ENCODE results near the gene MORC1.

Gene MORC1, protein sequence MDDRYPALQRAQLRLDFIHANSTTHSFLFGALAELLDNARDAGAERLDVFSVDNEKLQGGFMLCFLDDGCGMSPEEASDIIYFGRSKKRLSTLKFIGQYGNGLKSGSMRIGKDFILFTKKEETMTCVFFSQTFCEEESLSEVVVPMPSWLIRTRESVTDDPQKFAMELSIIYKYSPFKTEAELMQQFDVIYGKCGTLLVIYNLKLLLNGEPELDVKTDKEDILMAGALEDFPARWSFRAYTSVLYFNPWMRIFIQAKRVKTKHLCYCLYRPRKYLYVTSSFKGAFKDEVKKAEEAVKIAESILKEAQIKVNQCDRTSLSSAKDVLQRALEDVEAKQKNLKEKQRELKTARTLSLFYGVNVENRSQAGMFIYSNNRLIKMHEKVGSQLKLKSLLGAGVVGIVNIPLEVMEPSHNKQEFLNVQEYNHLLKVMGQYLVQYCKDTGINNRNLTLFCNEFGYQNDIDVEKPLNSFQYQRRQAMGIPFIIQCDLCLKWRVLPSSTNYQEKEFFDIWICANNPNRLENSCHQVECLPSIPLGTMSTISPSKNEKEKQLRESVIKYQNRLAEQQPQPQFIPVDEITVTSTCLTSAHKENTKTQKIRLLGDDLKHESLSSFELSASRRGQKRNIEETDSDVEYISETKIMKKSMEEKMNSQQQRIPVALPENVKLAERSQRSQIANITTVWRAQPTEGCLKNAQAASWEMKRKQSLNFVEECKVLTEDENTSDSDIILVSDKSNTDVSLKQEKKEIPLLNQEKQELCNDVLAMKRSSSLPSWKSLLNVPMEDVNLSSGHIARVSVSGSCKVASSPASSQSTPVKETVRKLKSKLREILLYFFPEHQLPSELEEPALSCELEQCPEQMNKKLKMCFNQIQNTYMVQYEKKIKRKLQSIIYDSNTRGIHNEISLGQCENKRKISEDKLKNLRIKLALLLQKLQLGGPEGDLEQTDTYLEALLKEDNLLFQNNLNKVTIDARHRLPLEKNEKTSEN

DNA sequence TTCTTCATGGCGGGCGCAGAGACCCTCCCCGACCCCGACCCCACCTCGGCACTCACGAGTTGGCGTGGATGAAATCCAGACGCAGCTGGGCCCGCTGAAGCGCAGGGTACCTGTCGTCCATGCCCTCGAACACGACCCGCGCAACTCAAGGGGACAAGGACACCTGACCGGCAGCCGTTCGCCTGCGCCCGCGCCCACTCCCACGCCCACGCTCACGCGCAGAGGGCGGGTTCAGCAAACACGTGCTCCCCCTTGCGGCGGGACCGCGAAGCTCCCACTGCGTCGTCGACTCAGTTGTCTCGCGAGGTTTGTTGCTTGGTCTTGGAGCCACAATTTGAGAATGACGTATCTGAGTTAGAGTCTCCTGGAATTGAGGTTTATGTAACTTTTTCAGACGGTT is at the start of gene MORC1:
Gene MORC1, minus strand, starts transcription at position 196 of the 400 bp plus-strand sequence. Its CDS starts 75 bp downstream, at position 121.
- Histone ChIP-seq H3K27ac (no peak within 1 kb of the TSS), H3K4me3 (ENCODE audit: low read depth, low read length) (no peak within 1 kb of the TSS), H3K9me3 (ENCODE audit: severe bottlenecking) (peaks cover 2% of the 10 kb centered on the region), H3K36me3 (no peaks in the 10 kb centered on the region), H3K27me3 (ENCODE audit: insufficient read depth, low read depth, severe bottlenecking) (no peaks in the 10 kb centered on the region)
- TF ChIP-seq, protein P1, sequence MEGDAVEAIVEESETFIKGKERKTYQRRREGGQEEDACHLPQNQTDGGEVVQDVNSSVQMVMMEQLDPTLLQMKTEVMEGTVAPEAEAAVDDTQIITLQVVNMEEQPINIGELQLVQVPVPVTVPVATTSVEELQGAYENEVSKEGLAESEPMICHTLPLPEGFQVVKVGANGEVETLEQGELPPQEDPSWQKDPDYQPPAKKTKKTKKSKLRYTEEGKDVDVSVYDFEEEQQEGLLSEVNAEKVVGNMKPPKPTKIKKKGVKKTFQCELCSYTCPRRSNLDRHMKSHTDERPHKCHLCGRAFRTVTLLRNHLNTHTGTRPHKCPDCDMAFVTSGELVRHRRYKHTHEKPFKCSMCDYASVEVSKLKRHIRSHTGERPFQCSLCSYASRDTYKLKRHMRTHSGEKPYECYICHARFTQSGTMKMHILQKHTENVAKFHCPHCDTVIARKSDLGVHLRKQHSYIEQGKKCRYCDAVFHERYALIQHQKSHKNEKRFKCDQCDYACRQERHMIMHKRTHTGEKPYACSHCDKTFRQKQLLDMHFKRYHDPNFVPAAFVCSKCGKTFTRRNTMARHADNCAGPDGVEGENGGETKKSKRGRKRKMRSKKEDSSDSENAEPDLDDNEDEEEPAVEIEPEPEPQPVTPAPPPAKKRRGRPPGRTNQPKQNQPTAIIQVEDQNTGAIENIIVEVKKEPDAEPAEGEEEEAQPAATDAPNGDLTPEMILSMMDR (IDR thresholded peaks at IDR 0.05; ENCODE audit: low read depth, low read length): no peak
- DNase-seq: no peak

DNA sequence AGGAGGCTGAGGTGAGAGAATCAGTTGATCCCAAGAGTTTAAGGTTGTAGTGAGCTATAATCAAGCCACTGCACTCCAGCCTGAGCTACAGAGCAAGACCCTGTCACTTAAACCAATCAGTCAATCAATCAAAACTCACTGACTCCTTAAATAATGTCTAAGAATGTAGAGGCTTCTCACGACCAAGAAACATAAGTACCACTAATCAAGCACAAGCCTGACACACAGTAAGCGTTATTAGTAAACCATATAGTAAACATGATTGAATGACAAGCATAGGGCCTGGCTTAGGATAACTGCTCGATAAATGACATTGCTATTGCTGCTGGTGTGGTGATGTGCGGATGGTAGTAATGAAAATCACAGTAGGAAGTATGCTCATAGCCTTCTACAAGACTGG is 48.0 kb upstream of the MORC1 start:
- Histone ChIP-seq H3K27me3 (ENCODE audit: insufficient read depth, low read depth, severe bottlenecking) (no peaks in the 10 kb centered on the region), H3K9me3 (ENCODE audit: severe bottlenecking) (no peaks in the 10 kb centered on the region), H3K27ac (no peak overlapping the region), H3K4me3 (ENCODE audit: low read depth, low read length) (no peak overlapping the region), H3K36me3 (no peaks in the 10 kb centered on the region)
- DNase-seq: no peak
- TF ChIP-seq, protein P1 (IDR thresholded peaks at IDR 0.05; ENCODE audit: low read depth, low read length): no peak

DNA sequence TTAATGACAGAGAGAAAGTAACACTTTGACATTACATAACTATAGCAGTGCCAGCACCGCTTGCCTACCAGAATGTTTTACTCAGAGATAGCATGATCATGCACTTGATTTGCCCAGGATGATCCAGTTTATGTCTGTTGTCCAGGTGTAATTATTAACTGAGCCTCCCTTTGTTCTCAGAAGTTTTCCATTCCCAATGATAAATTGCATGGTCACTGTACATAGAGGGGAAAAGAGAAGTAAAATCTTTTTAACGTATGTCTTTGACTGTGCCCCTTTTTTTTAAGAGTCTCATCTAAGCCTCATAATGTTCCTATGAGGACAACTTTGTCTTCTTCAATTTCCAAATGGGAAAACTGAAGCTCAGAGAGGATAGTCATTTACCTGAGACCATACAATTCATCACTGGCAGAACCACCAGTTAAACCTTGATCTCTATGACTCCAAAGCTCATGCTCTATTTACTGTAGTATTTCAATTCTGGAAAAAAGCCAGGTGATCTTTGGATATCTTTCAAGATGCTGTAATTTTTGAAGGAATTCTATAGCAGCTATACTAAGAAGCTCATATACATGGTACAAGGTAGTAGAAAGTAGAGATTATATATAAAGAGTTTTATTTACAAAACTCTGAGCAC is 43.7 kb upstream of the MORC1 start:
- DNase-seq: no peak
- Histone ChIP-seq H3K27me3 (ENCODE audit: insufficient read depth, low read depth, severe bottlenecking) (no peaks in the 10 kb centered on the region), H3K9me3 (ENCODE audit: severe bottlenecking) (peaks cover 2% of the 10 kb centered on the region), H3K27ac (no peak overlapping the region), H3K4me3 (ENCODE audit: low read depth, low read length) (no peak overlapping the region), H3K36me3 (no peaks in the 10 kb centered on the region)
- TF ChIP-seq, protein P1 (IDR thresholded peaks at IDR 0.05; ENCODE audit: low read depth, low read length): no peak

DNA sequence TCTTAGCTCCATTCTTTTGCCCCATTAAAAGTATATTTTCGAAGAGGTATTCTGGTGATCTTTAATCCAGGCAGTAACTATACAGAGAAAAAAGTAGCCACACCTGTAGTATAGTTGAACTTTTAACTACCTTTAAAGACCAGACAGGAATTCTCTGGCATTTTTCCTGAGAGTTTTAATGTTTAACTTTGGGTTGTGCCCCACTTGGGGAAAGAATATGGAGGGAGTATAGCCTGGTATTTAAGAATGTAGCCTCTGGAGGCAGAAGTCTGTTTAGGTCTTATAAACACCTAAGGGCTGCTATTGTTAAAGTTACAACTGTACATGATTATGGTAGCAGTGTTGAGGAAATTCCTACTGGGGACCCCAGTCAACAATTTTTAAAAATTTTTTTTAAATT is 37.9 kb upstream of the MORC1 start:
- no peaks in the 10 kb centered on the region for H3K27me3 ChIP-seq (ENCODE audit: insufficient read depth, low read depth, severe bottlenecking)
- peaks cover 2% of the 10 kb centered on the region for H3K9me3 ChIP-seq (ENCODE audit: severe bottlenecking)
- TF ChIP-seq, protein P1 (IDR thresholded peaks at IDR 0.05; ENCODE audit: low read depth, low read length): no peak
- H3K36me3 ChIP-seq: no peaks in the 10 kb centered on the region
- H3K4me3 ChIP-seq (ENCODE audit: low read depth, low read length): no peak overlapping the region
- H3K27ac ChIP-seq: no peak overlapping the region
- DNase-seq: no peak

DNA sequence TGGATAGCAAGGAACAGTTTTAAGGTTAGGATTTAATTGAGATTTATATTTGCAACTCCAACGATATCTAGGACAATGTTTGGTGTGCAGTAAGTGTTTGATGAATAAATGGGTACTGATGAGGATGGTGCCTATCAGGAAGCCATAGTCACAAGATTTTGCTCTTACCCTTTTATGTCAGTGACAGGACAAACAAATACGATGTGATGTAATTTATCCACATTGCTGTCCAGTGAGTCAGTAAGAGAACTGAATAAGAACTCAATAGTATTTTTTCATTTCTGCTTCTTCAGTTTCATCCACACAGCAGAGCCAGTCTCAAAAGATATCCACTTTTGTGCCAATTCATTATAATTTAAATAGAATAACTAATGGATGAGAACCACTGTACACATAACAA is 37.0 kb upstream of the MORC1 start:
- H3K9me3 ChIP-seq (ENCODE audit: severe bottlenecking): peaks cover 2% of the 10 kb centered on the region
- no peak overlapping the region for H3K4me3 ChIP-seq (ENCODE audit: low read depth, low read length)
- H3K27me3 ChIP-seq (ENCODE audit: insufficient read depth, low read depth, severe bottlenecking): no peaks in the 10 kb centered on the region
- H3K36me3 ChIP-seq: no peaks in the 10 kb centered on the region
- TF ChIP-seq, protein P1 (IDR thresholded peaks at IDR 0.05; ENCODE audit: low read depth, low read length): no peak
- DNase-seq: no peak
- H3K27ac ChIP-seq: no peak overlapping the region

Measured in WERI-Rb-1 (cell line).